ENCODE measurements around the gene ETV3. TPM values are rescaled to one million over a fixed set of nuclear protein-coding genes. Genes with fewer than 3 reads are reported as not detected.

Gene ETV3
- total and polyA plus RNA-seq, 10 of the 15 experiments (the other 5 are each of a cell fraction or from before 2014, with no cell fraction given), result 1.7 to 13.8 (median 7.2) TPM

- no peak for TF ChIP-seq ZNF687 (IDR thresholded peaks at IDR 0.05)
Measured at GRCh38 chr1:157163273-157164127, 25.3 kb upstream of the ETV3 start (continued).

DNA sequence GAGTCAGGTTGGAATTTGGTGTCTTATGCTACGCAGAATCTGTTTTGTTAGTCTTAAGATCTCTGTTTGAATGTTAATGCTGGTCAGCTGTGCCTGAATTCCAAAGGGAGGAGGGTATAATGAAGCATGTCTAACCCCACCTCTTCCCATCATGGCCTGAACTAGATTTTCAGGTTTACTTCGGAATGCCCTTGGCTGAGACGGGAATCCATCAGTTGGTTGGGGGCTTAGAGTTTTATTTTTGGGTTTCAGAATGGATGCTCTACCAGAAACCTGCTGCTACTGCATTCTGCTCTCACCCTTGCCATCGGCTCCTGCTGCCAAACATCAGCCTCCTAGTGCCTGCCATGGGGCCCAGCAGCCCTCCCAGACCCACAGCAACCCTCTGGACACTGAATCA, 24.1 kb upstream of the ETV3 start:
- intact Hi-C loops (cut with micrococcal nuclease; ENCODE audit: unreplicated experiment), result no loop called here
- in situ Hi-C loops (cut with MboI), result no loop called here
- RAD21 ChIA-PET (ENCODE audit: unreplicated experiment), result interaction anchor here (1.0 kb wide), 1 partner anchor 72 kb away, joined by 3 read pairs; no protein-coding TSS in a partner anchor
- CTCF ChIA-PET, result interaction anchor here (1.1 to 18.4 kb wide), 5 partner anchors 9 to 194 kb away, joined by 3 to 715 read pairs (median 3); partner anchors contain the start of gene ETV3L
- BruUV-seq (replicated peaks), result no TSS peak
- no peaks in the 10 kb centered on the region for H3K9me3 ChIP-seq (replicated peaks; ENCODE audit: control insufficient read depth, insufficient read depth, low read length)
- H3K36me3 ChIP-seq (ENCODE audit: control insufficient read depth in 2 of 2, insufficient read depth in 2 of 2, low read length in 1 of 2), result no peaks in the 10 kb centered on the region
- H3K9ac ChIP-seq (ENCODE audit: control insufficient read depth, insufficient read depth, low read length), result no peak overlapping the region
- DNase-seq (ENCODE audit: low read depth, low spot score), result no peak
- no peak overlapping the region for H3K4me2 ChIP-seq (ENCODE audit: control insufficient read depth, insufficient read depth)
- H3K27ac ChIP-seq (ENCODE audit: control insufficient read depth, insufficient read depth), result no peak overlapping the region
- POLR2A ChIA-PET, result no interaction called here
- H3K27me3 ChIP-seq (replicated peaks in 1 of 2; ENCODE audit: control insufficient read depth in 2 of 2, insufficient read depth in 2 of 2, low read length in 1 of 2), result peaks cover 0 to 2% of the 10 kb centered on the region in 2 experiments; a peak in 2 of 4 replicates
- SMC1A ChIA-PET (ENCODE audit: uncharacterized antibody, unreplicated experiment), result interaction anchor here (1.0 to 1.9 kb wide), 2 partner anchors 72 to 88 kb away, joined by 3 to 9 read pairs; no protein-coding TSS in a partner anchor
- no peak overlapping the region for H3K4me3 ChIP-seq
- H2AFZ ChIP-seq (ENCODE audit: control insufficient read depth, low read depth, low read length), result no peak overlapping the region
- H3K4me1 ChIP-seq (ENCODE audit: control insufficient read depth, insufficient read depth, low read length), result peaks cover 6% of the 10 kb centered on the region
- no peaks in the 10 kb centered on the region for H4K20me1 ChIP-seq (ENCODE audit: control insufficient read depth, insufficient read depth)
- TF ChIP-seq RBBP5 (conservative IDR thresholded peaks at IDR 0.05) (no peak), CREB1 (IDR thresholded peaks at IDR 0.05; ENCODE audit: low read depth) (no peak), MTA3 (IDR thresholded peaks at IDR 0.05; ENCODE audit: borderline replicate concordance, low read length) (no peak), PAX5 (IDR thresholded peaks at IDR 0.05; ENCODE audit: borderline replicate concordance, low read depth, low read length) (no peak), SUZ12 (IDR thresholded peaks at IDR 0.05; ENCODE audit: unreplicated experiment) (no peak), HDAC6 (IDR thresholded peaks at IDR 0.05; ENCODE audit: unreplicated experiment) (no peak), NR2C1 (IDR thresholded peaks at IDR 0.05) (no peak), EGR1 (IDR thresholded peaks at IDR 0.05; ENCODE audit: borderline replicate concordance in 1 of 2, low read depth in 2 of 2, low read length in 2 of 2) (no peak), CEBPZ (IDR thresholded peaks at IDR 0.05; ENCODE audit: low read depth, low read length) (no peak), GABPA (IDR thresholded peaks at IDR 0.05; ENCODE audit: low read depth) (no peak), PAX8 (IDR thresholded peaks at IDR 0.05) (no peak), BRCA1 (IDR thresholded peaks at IDR 0.05; ENCODE audit: low read depth, low read length) (no peak)
- TF ChIP-seq, protein P1, sequence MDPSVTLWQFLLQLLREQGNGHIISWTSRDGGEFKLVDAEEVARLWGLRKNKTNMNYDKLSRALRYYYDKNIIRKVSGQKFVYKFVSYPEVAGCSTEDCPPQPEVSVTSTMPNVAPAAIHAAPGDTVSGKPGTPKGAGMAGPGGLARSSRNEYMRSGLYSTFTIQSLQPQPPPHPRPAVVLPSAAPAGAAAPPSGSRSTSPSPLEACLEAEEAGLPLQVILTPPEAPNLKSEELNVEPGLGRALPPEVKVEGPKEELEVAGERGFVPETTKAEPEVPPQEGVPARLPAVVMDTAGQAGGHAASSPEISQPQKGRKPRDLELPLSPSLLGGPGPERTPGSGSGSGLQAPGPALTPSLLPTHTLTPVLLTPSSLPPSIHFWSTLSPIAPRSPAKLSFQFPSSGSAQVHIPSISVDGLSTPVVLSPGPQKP (IDR thresholded peaks at IDR 0.05; ENCODE audit: low read depth, low read length), result no peak
- H3K79me2 ChIP-seq (ENCODE audit: control insufficient read depth, insufficient read depth, low read length), result no peaks in the 10 kb centered on the region
- 16% methylated on average over 4 of the region's 4 CpGs for WGBS (ENCODE audit: insufficient coverage, insufficient replicate concordance, low lambda C conversion rate, missing lambda C conversion rate)
- no peak for ATAC-seq
- no peak for FAIRE-seq

Measured in GM12878 (cell line).